HG03558 (cell line): ENCODE data around the gene RASSF6.
"Not testable (repeated sequence)": the region's sequence is repeated elsewhere in the genome, so short reads cannot be mapped to it uniquely, and the experiment has no call there.

Experiments
- ATAC-seq: cut with Tn5 transposase; IDR thresholded peaks from one replicate; pipeline ENCODE4 v1.9.1; 2021; ENCODE audit warnings: moderate number of reproducible peaks; ENCODE audit not compliant: unreplicated experiment; ENCODE audit errors: extremely low read depth

Gene RASSF6

GRCh38 chr4:73585345-73585744, 34.9 kb downstream of the RASSF6 start:
- ATAC-seq = no peak

DNA sequence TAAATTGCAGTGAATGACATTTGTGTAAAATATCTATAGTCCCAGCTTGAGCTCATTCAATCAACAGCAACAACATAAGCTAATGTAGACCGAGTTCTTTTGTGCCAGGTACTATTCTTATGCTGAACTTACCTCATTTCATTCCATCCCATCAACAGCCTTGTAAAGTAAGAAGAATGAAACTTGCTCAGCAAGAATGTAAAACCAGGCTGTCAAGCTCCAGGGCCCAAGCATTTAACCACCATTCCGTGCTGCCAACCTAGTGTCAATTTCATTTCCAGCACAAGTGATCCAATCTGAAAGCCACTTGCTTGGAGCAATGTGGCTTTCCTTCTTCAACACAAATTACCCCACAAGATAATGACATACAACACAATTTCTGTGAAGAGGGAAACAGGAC, 36.6 kb downstream of the RASSF6 start:
- ATAC-seq = no peak

DNA sequence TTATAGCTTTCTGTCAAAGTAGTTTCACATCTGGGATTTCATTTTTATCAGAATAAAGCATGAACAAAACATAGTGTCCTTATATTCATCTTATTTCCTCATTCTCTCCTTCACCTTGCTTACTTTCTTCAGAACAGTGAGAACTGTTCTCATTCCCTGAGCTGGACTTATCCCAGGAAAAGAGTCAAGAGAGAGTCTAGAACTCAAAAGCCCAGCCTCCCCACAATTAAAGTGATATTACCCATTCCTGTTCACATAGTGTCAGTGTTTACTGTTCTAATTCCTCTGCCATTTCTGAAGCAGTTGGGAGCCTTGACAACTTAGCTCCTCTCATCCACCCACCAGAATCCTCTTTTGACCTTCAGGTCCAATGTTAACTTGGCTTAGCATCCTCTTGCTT, 42.9 kb downstream of the RASSF6 start:
- ATAC-seq = no peak

- ATAC-seq = no peak
Observed at GRCh38 chr4:73576381-73576780, 43.9 kb downstream of the RASSF6 start.

DNA sequence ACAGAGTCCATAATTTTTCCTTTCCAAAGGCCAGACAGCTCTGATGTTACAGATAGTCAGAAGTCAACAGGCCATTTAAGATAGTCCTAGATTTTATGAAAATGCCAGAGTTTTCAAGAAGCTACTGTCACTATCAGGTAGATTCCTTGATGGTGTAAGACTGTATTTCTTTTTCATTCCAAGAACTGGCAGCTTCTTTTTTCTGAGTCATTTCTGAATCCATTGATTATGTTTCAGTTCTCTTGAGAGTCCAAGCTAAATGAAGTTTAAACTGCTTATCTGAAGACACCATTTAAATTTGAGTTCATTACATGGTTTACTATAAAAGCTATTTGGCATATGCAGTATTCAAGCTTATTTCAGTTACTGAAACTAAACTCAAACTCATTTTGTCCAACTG, 44.6 kb downstream of the RASSF6 start:
- ATAC-seq = no peak

DNA sequence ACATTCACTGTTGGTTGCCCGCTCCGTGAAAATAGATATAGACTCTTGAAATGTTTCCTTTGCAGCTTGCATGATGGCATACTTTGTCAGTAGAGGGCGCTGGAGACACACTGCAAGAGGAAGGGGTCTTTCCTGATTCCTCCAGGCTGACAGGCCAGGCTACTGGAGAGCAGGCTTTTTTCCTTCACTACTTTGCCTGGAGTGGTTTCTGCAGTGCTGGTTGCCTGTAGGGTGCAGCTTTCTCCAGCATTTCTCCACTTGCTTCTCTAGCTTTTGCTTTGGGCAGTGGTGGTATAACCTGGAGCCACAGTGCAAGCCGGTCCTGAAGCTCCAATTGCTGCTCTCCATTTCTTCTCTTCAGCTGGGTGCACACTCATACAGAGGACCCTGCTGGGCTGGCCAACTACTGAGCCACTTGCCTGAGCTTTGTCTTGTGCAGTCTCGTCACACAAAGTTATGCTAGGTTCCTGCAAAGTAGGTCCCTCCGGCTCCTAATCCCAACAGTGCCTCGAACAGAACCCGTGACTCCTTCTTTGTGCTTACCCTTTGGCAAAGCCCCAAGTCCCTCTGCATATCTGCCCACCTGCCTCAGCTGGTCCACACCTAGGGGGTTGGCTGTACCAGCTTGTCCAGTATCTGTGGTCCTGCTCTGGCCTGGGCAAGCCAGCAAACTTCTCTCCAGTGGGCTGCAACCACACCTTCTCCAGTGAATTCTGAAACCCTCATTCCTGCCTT, 46.3 kb downstream of the RASSF6 start:
- peak; percentile 42 for ATAC-seq

DNA sequence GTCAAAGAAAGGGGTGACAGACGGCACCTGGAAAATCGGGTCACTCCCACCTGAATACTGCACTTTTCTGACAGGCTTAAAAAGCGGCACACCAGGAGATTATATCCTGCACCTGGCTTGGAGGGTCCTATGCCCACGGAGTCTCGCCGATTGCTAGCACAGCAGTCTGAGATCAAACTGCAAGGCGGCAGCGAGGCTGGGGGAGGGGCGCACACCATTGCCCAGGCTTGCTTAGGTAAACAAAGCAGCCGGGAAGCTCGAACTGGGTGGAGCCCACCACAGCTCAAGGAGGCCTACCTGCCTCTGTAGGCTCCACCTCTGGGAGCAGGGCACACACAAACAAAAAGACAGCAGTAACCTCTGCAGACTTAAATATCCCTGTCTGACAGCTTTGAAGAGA, 69.4 kb downstream of the RASSF6 start:
- ATAC-seq = not testable (repeated sequence)

- no peak for ATAC-seq
Observed at GRCh38 chr4:73544620-73545019, 75.6 kb downstream of the RASSF6 start.

DNA sequence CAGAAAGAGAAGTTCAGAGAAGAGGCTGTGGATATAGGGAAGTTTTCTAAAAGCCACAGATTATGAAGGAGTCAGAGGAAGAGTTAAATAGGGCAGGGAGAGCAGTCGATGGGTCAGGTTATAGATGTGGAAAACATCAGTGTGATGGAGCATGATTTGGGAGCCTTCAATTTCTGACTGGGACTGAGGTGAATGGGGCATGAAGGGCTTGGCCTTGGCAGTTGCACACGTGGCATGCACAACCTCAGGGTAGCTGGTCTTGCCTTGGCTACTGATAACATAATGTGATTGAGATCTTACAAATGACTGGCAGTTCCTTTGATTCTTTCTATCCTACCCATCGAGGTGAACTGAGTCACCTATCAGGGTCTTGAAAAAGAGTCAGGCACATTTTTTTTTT, 79.0 kb downstream of the RASSF6 start:
- ATAC-seq = no peak

GRCh38 chr4:73540826-73541225, 79.4 kb downstream of the RASSF6 start:
- ATAC-seq = no peak

GRCh38 chr4:73539386-73539785, 80.8 kb downstream of the RASSF6 start:
- no peak for ATAC-seq

DNA sequence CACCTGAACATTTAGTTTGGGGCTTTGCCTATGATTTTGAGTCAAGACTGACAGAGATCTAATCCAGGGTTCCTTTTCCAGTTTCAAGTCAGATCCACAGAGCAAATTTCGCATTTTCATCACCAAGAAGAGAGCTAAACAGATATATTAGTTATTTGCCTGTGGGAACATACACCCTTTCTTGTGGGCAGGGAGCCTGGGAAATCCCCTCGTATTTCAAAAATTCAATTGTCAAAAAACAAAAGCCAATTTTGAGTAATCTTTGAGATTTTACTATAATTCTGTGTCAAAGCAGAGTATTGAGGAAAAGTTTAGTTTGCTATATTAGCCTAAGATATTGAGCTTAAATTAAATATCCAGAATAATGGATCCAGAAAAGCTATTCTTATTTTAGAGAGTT, 82.1 kb downstream of the RASSF6 start:
- no peak for ATAC-seq

DNA sequence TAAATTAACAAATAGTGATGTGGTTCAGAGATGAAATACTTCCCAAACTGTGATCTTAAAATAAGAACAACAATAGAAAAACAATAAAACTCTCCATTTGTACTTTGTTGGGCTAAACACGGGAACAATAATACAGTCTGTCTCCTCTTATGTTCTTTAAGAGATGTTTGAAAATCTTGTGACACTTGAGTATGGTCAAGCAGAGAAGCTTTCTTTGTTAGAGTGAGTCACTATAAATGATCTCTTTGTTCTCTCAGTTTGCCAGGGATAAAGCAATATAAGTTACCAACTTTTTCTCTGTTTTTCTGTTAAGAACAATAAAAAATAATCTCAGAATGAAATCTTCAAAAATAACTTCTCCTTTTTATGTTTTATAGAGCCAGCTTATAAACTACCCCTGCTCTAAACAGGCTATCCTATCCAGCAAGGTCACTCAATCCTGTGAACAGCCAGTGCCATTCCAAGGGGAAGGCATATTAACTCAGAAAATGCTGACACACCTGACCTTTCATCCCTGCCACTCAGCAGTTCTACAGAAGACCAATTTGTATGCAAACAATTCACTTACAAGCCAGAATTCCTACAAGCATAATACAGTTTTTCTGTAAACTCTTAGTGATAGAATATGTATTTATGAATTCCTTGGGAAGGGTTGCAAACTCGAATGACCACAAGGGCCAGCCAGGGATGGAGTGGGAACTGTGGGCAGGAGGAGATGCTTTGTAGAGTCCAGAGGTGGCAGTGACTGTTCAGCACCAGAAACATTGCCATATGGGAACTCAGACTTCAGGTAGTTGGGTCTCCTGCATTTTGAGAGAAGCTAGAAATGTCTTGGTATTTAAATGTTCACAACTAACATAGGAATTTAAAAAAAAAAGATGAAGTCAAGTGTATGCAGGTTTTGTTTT, 86.5 kb downstream of the RASSF6 start:
- no peak for ATAC-seq

GRCh38 chr4:73528171-73528570, 92.1 kb downstream of the RASSF6 start:
- ATAC-seq = no peak

- no peak for ATAC-seq
Observed at GRCh38 chr4:73527196-73527595, 93.0 kb downstream of the RASSF6 start.

- ATAC-seq = no peak
Observed at GRCh38 chr4:73525611-73526010, 94.6 kb downstream of the RASSF6 start.

- ATAC-seq = no peak
Observed at GRCh38 chr4:73523126-73523525, 97.1 kb downstream of the RASSF6 start.
